Measurements from ENCODE around the gene ALOX12B. TPM values are rescaled to one million over a fixed set of nuclear protein-coding genes. Genes with fewer than 3 reads are reported as not detected.

The ALOX12B gene
- total and polyA plus RNA-seq, 2 experiments from 2014 or later = 0.16 to 1.4 TPM

- TF ChIP-seq, protein P1, sequence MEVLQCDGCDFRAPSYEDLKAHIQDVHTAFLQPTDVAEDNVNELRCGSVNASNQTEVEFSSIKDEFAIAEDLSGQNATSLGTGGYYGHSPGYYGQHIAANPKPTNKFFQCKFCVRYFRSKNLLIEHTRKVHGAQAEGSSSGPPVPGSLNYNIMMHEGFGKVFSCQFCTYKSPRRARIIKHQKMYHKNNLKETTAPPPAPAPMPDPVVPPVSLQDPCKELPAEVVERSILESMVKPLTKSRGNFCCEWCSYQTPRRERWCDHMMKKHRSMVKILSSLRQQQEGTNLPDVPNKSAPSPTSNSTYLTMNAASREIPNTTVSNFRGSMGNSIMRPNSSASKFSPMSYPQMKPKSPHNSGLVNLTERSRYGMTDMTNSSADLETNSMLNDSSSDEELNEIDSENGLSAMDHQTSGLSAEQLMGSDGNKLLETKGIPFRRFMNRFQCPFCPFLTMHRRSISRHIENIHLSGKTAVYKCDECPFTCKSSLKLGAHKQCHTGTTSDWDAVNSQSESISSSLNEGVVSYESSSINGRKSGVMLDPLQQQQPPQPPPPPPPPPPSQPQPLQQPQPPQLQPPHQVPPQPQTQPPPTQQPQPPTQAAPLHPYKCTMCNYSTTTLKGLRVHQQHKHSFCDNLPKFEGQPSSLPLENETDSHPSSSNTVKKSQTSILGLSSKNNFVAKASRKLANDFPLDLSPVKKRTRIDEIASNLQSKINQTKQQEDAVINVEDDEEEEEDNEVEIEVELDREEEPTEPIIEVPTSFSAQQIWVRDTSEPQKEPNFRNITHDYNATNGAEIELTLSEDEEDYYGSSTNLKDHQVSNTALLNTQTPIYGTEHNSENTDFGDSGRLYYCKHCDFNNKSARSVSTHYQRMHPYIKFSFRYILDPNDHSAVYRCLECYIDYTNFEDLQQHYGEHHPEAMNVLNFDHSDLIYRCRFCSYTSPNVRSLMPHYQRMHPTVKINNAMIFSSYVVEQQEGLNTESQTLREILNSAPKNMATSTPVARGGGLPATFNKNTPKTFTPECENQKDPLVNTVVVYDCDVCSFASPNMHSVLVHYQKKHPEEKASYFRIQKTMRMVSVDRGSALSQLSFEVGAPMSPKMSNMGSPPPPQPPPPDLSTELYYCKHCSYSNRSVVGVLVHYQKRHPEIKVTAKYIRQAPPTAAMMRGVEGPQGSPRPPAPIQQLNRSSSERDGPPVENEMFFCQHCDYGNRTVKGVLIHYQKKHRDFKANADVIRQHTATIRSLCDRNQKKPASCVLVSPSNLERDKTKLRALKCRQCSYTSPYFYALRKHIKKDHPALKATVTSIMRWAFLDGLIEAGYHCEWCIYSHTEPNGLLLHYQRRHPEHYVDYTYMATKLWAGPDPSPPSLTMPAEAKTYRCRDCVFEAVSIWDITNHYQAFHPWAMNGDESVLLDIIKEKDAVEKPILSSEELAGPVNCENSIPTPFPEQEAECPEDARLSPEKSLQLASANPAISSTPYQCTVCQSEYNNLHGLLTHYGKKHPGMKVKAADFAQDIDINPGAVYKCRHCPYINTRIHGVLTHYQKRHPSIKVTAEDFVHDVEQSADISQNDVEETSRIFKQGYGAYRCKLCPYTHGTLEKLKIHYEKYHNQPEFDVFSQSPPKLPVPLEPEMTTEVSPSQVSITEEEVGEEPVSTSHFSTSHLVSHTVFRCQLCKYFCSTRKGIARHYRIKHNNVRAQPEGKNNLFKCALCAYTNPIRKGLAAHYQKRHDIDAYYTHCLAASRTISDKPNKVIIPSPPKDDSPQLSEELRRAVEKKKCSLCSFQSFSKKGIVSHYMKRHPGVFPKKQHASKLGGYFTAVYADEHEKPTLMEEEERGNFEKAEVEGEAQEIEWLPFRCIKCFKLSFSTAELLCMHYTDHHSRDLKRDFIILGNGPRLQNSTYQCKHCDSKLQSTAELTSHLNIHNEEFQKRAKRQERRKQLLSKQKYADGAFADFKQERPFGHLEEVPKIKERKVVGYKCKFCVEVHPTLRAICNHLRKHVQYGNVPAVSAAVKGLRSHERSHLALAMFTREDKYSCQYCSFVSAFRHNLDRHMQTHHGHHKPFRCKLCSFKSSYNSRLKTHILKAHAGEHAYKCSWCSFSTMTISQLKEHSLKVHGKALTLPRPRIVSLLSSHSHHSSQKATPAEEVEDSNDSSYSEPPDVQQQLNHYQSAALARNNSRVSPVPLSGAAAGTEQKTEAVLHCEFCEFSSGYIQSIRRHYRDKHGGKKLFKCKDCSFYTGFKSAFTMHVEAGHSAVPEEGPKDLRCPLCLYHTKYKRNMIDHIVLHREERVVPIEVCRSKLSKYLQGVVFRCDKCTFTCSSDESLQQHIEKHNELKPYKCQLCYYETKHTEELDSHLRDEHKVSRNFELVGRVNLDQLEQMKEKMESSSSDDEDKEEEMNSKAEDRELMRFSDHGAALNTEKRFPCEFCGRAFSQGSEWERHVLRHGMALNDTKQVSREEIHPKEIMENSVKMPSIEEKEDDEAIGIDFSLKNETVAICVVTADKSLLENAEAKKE (CRISPR knock-in tag; IDR thresholded peaks at IDR 0.05) = no peak
Measured at GRCh38 chr17:8072729-8073461, 14.6 kb downstream of the ALOX12B start (continued).

DNA sequence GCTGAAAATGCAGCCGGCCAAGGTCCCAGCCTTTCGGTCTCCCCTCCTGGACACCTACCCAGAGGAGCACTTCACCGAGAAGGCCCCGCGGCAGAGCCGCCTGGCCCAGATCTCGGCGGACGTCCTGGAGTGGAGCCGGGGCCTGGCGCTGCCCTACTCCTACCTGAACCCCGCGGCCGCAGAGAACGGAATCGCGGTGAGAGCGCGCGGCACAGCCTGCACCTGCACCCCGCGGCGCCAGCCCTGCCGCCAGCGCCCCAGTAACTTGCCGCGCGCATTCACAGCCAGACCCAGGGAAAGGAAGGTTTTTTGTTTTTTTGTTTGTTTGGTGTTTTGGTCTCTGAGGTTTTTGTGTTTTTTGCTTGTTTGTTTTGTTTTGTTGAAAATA lies 15.2 kb downstream of the ALOX12B start:
- no peak overlapping the region for H3K27ac ChIP-seq (ENCODE audit: low read depth)
- Mint-ChIP-seq H3K9me3 (no peaks in the 10 kb centered on the region; the same call in 2 of the 3 replicates), H3K4me3 (peak overlapping the region; percentile 74), H3K27ac (no peak overlapping the region), H3K36me3 (ENCODE audit: low read depth) (no peaks in the 10 kb centered on the region; the same call in 2 of the 3 replicates), H3K4me1 (peaks cover 18% of the 10 kb centered on the region), H3K27me3 (ENCODE audit: insufficient read depth, low read depth, poor library complexity) (peaks cover 92% of the 10 kb centered on the region)
- ATAC-seq = peak; percentile 61
- peak overlapping the region; percentile 99 for H2AFZ ChIP-seq
- peaks cover 8% of the 10 kb centered on the region; the same call in 1 of the 2 replicates for H3K4me1 ChIP-seq (ENCODE audit: insufficient read depth)
- H4K20me1 ChIP-seq (replicated peaks; ENCODE audit: insufficient read depth) = no peaks in the 10 kb centered on the region
- H3K79me2 ChIP-seq (replicated peaks; ENCODE audit: insufficient read depth) = no peaks in the 10 kb centered on the region
- DNase-seq (ENCODE audit: low spot score) = peak; percentile 62
- no peak for TF ChIP-seq CREB1 (CRISPR knock-in tag; IDR thresholded peaks at IDR 0.05; ENCODE audit: low read depth)
- peak; percentile 91 for TF ChIP-seq EZH2 (IDR thresholded peaks at IDR 0.05; ENCODE audit: low read depth, unreplicated experiment)
- TF ChIP-seq NANOG (IDR thresholded peaks at IDR 0.05; ENCODE audit: borderline replicate concordance) = no peak
- TF ChIP-seq, protein P2, sequence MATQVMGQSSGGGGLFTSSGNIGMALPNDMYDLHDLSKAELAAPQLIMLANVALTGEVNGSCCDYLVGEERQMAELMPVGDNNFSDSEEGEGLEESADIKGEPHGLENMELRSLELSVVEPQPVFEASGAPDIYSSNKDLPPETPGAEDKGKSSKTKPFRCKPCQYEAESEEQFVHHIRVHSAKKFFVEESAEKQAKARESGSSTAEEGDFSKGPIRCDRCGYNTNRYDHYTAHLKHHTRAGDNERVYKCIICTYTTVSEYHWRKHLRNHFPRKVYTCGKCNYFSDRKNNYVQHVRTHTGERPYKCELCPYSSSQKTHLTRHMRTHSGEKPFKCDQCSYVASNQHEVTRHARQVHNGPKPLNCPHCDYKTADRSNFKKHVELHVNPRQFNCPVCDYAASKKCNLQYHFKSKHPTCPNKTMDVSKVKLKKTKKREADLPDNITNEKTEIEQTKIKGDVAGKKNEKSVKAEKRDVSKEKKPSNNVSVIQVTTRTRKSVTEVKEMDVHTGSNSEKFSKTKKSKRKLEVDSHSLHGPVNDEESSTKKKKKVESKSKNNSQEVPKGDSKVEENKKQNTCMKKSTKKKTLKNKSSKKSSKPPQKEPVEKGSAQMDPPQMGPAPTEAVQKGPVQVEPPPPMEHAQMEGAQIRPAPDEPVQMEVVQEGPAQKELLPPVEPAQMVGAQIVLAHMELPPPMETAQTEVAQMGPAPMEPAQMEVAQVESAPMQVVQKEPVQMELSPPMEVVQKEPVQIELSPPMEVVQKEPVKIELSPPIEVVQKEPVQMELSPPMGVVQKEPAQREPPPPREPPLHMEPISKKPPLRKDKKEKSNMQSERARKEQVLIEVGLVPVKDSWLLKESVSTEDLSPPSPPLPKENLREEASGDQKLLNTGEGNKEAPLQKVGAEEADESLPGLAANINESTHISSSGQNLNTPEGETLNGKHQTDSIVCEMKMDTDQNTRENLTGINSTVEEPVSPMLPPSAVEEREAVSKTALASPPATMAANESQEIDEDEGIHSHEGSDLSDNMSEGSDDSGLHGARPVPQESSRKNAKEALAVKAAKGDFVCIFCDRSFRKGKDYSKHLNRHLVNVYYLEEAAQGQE (IDR thresholded peaks at IDR 0.05; ENCODE audit: unreplicated experiment) = no peak
- H3K36me3 ChIP-seq (ENCODE audit: insufficient read depth) = no peaks in the 10 kb centered on the region
- peak overlapping the region; percentile 96 for H3K4me2 ChIP-seq
- H3F3A ChIP-seq (replicated peaks; ENCODE audit: low read depth) = no peaks in the 10 kb centered on the region
- no peaks in the 10 kb centered on the region for H3K9me2 ChIP-seq (ENCODE audit: insufficient read depth)
- H3K4me3 ChIP-seq = peak overlapping the region; percentile 68
- H3K27me3 ChIP-seq (ENCODE audit: insufficient read depth) = peaks cover 100% of the 10 kb centered on the region

Measured in GM23338 (cell line).